ENCODE measurements around the gene F7. TPM values are rescaled to one million over a fixed set of nuclear protein-coding genes. Genes with fewer than 3 reads are reported as not detected.
"Not testable (repeated sequence)": the region's sequence is repeated elsewhere in the genome, so short reads cannot be mapped to it uniquely, and the experiment has no call there.

The F7 gene
- total RNA-seq, 1 experiment from 2014 or later: not detected

DNA sequence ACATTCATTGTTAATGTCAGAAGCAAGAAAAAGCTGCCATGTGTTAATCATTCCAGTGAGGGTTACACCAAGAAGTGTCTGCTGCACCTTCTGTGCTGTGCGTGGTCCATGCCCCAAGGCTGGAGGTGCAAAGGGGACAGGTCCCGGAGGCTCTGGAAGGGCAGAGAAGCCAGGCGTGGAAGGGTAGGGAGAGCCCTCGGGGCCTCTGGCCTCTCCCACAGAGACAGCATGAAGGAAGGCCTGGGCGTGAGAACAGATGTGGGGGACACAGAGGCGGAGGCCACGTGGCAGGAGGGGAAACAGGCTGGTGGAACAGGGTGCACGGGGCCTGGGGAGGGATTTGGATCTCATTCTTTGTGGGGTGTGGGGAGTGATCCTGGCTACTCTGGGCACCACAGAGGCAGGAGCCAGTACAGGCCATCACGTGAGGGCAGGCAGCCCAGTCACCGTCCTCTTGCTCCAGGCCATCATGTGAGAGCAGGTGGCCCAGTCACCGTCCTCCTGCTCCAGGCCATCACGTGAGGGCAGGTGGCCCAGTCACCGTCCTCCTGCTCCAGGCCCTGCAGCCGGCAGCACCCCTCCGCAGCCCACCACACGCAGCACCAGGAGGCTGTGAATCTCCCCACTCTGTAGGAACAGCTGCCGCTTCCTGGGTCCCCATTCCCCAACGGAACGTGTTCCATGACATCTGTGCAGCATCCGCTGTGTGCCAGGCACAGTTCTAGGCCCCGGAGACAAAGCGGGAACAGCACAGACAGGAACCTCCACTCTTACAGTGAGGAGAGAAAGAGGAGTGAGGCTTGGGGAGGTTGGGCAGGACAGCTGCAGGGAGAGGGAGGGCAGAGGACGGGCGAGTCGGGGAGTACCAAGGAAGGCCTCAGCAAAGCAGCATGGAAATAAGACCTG, 10.2 kb upstream of the F7 start:
- DNase-seq (ENCODE audit: low read depth in 1 of 2, low spot score in 2 of 2): no peak
- no peak overlapping the region for H3K27ac ChIP-seq
- peaks cover 7% of the 10 kb centered on the region; the same call in 1 of the 2 replicates for H3K27me3 ChIP-seq (replicated peaks)
- H3K9me3 ChIP-seq (replicated peaks): no peaks in the 10 kb centered on the region
- H3K36me3 ChIP-seq: no peaks in the 10 kb centered on the region
- no peaks in the 10 kb centered on the region for H3K4me1 ChIP-seq (replicated peaks)
- H3K4me3 ChIP-seq: no peak overlapping the region

DNA sequence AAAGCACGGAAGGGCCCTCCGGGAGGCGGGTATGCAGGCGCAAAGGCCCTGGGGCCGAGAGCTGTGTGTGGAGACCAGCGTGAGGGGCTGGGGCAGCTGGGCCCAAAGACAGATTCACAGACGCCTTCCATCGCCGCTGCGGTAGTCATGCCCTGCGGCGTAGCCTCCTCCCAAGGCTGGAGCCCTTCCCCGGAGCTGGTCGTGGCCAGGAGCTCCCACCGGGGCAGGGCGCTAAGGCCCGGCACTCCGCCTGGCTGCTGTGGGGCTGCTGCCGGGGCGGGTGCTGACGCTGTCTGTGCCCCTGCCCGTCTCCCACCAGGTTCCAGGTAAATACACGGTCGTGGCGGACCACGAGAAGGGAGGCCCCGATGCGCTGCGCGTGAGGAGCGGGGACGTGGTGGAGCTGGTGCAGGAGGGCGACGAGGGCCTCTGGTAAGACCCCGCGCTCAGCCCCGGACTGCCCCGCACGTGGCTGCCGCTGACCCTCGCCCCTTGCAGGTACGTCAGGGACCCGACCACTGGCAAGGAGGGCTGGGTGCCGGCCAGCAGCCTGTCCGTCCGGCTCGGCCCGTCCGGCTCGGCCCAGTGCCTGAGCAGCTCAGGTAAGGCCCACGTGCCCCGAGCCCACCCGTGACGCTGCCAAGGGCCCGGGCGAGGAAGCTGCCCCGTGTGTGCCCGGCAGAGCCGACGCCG, 9.4 kb upstream of the F7 start:
- Histone ChIP-seq H3K27ac (no peak overlapping the region), H3K27me3 (replicated peaks) (peaks cover 7% of the 10 kb centered on the region; the same call in 1 of the 2 replicates), H3K4me1 (replicated peaks) (no peaks in the 10 kb centered on the region), H3K4me3 (no peak overlapping the region), H3K9me3 (replicated peaks) (no peaks in the 10 kb centered on the region), H3K36me3 (no peaks in the 10 kb centered on the region)
- DNase-seq (ENCODE audit: low read depth in 1 of 2, low spot score in 2 of 2): no peak

DNA sequence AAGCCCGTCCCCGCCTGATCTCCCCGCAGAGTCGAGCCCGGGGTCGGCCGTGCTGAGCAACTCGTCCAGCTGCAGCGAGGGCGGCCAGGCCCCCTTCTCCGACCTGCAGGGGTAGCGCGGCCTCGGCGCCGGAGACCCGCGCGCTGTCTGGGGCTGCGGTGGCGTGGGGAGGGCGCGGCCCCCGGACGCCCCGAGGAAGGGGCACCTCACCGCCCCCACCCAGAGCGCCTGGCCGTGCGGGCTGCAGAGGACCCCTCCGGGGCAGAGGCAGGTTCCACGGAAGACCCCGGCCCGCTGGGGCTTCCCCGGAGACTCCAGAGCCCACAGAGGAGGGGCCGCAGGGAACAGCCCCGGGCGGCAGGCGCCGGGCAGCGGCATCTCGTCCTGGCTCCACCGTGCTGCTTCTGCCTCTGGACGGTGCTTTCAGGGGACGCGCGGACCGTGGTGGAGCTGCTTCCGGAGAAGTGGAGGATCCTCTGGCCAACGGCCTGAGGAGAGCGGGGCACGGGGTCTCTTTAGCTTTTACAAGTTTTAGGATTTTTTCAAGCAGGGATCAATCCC, 8.8 kb upstream of the F7 start:
- H3K27ac ChIP-seq: no peak overlapping the region
- no peak overlapping the region for H3K4me3 ChIP-seq
- no peaks in the 10 kb centered on the region for H3K4me1 ChIP-seq (replicated peaks)
- peaks cover 7% of the 10 kb centered on the region; the same call in 1 of the 2 replicates for H3K27me3 ChIP-seq (replicated peaks)
- no peaks in the 10 kb centered on the region for H3K9me3 ChIP-seq (replicated peaks)
- no peak for DNase-seq (ENCODE audit: low read depth in 1 of 2, low spot score in 2 of 2)
- no peaks in the 10 kb centered on the region for H3K36me3 ChIP-seq

DNA sequence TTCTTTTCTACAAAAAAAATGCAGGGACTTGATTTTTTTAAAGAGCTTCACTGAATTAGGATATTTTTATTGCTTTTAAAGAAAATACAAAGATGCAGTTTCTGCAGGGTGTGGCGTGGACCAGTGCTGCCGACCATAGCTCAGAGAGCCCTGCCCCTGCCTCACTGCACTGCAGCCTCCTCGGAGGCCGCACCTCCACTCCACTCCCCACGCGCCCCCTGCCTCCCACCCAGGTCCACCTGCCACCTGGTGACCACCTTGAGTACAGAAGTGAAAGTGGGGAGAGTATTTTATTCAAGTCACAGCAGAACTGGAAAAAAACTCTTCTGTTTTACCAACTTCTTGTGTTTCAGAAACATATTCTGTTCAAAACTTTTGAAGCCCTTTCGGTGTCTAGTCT, 7.9 kb upstream of the F7 start:
- Histone ChIP-seq H3K36me3 (no peaks in the 10 kb centered on the region), H3K4me1 (replicated peaks) (no peaks in the 10 kb centered on the region), H3K4me3 (no peak overlapping the region), H3K9me3 (replicated peaks) (no peaks in the 10 kb centered on the region), H3K27ac (no peak overlapping the region), H3K27me3 (replicated peaks) (peaks cover 7% of the 10 kb centered on the region; the same call in 1 of the 2 replicates)
- DNase-seq (ENCODE audit: low read depth in 1 of 2, low spot score in 2 of 2): no peak

DNA sequence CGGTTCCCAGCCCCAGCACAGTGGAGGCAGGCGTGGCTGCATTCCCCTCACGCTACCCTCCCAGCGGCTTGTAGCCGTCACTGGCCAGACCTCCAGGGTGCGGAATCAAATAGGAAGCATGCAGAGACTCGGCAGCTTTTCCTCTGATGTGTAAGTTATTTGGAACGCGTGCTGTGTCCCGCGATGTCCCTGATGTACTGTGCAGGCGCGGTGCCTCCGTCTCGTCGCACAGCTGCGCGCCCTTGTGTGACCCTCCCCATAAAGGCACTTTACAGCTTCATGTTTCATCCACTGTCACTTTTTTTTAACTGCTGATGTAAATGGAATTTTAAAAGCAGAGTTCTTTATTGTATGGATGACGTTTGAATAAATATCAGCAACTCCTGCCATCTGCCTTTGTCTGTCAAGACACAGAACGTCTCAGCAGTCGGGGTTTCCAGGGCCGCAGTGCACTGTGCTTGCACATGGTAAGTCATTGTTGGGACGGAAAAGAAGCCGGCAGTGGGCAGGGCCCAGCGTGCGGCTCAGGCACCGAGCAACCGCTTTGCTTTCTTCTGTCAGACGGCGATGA, 7.3 kb upstream of the F7 start:
- Histone ChIP-seq H3K4me3 (no peak overlapping the region), H3K9me3 (replicated peaks) (no peaks in the 10 kb centered on the region), H3K27ac (no peak overlapping the region), H3K36me3 (no peaks in the 10 kb centered on the region), H3K27me3 (replicated peaks) (peaks cover 7% of the 10 kb centered on the region; the same call in 1 of the 2 replicates), H3K4me1 (replicated peaks) (no peaks in the 10 kb centered on the region)
- DNase-seq (ENCODE audit: low read depth in 1 of 2, low spot score in 2 of 2): no peak

DNA sequence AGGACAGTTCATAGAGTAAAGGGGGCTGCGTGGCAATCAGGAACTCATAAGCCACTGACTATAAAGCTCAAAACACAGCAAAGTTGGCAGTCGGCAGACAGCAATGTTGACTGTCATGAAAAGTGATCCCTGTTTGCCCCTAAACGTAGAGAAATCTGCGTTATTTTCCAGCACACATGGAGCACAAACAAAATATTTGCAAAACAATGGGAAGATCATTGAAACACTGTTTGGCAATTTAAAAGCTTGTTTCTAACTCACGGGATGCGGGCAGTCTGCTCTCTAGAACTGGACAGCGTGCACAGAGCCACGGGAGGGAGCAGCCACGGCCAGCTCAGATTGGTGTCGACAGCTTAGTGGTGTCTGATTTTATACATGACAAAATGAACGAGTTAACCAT, 6.4 kb upstream of the F7 start:
- Histone ChIP-seq H3K4me3 (no peak overlapping the region), H3K9me3 (replicated peaks) (no peaks in the 10 kb centered on the region), H3K36me3 (no peaks in the 10 kb centered on the region), H3K27me3 (replicated peaks) (0 out of 2 replicates have a peak, but pooled peaks cover 7% of the 10 kb centered on the region), H3K4me1 (replicated peaks) (no peaks in the 10 kb centered on the region), H3K27ac (no peak overlapping the region)
- no peak for DNase-seq (ENCODE audit: low read depth in 1 of 2, low spot score in 2 of 2)

DNA sequence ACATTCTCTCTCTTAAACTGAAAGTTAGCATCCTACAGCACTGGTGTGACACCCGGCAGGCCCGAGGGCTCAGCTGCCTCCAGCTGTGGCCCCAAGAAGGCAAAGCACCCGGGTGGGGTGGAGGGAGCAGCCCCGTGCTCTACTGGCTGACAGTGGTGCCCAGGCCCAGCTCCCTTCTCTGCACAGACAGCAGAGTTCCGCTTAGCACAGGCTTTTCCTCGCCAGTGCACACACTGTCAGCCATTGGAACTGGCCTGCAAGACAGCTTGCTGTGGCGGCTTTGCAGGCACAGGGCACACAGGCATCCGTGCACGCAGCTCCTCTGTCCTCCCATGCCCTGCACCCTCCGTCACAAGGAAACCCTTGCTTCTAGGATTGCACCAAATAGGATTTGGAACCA, 3.3 kb upstream of the F7 start:
- not testable (repeated sequence) for H3K4me3 ChIP-seq; H3K9me3 ChIP-seq (replicated peaks); H3K36me3 ChIP-seq; H3K27me3 ChIP-seq (replicated peaks); DNase-seq (ENCODE audit: low read depth in 1 of 2, low spot score in 2 of 2); H3K4me1 ChIP-seq (replicated peaks); H3K27ac ChIP-seq

DNA sequence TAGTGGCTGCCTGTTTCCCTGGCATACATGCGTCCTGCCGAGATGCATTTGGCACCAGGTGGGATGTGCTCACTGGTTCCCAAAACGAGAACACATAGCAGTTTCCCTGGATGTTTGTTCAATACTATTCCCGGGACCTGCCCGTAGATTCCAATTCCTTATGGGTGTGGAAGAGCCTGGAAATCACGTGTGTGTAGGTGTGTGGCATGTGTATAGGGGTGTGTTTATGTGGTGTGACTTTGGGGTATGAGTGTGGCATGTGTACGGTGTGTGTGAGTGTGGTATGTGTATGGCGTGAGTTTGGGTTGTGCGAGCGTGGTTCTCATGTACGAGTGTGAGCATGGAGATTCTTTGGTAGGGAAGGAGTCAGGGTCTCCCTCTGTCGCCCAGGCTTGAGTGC, 2.9 kb upstream of the F7 start:
- H3K4me3 ChIP-seq: no peak overlapping the region
- H3K27me3 ChIP-seq (replicated peaks): 0 out of 2 replicates have a peak, but pooled peaks cover 7% of the 10 kb centered on the region
- H3K4me1 ChIP-seq (replicated peaks): no peaks in the 10 kb centered on the region
- H3K9me3 ChIP-seq (replicated peaks): no peaks in the 10 kb centered on the region
- no peak overlapping the region for H3K27ac ChIP-seq
- no peaks in the 10 kb centered on the region for H3K36me3 ChIP-seq
- DNase-seq (ENCODE audit: low read depth in 1 of 2, low spot score in 2 of 2): no peak

DNA sequence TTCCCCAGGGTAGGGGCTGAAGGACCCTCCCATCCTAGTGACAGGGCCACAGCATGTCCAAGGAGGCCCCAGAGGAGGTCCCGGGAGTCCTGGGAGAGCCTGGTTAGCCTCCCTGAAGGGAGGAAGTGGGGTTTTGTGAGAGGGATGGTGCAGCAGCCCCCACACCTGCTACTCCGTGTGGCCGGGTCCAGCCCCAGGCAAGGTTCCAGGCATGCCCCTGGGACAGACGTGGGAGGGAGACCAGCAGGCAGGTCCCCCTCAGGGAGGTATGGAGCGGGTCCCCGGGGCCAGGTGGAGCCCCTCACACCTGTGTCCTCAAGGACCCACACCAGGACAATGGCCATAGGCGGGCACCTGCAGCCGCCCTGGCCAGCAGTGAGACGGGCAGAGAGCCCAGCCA, 1.9 kb upstream of the F7 start:
- H3K36me3 ChIP-seq: no peaks in the 10 kb centered on the region
- no peaks in the 10 kb centered on the region for H3K4me1 ChIP-seq (replicated peaks)

DNA sequence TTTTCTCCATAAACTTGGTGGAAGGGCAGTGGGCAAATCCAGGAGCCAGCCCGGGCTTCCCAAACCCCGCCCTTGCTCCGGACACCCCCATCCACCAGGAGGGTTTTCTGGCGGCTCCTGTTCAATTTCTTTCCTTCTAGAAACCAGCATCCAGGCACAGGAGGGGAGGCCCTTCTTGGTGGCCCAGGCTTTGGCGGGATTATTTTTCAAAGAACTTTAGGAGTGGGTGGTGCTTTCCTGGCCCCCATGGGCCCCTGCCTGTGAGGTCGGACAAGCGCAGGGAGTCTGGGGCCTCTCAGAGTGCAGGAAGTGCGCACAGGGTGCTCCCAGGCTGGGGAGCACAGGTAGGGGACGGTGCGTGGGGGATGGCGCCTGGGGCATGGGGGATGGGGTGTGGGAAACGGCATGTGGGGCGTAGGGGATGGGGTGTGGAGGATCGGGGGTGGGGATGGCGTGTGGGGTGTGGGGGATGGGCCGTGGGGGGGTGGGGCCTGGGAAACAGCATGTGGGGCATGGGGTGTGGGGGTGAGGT, 396 bp downstream of the F7 start:
- peaks cover 6% of the 10 kb centered on the region; the same call in 1 of the 2 replicates for H3K9me3 ChIP-seq (replicated peaks)
- no peaks in the 10 kb centered on the region for H3K4me1 ChIP-seq (replicated peaks)
- H3K27me3 ChIP-seq (replicated peaks): no peaks in the 10 kb centered on the region
- no peak overlapping the region for H3K27ac ChIP-seq
- DNase-seq (ENCODE audit: low read depth in 1 of 2, low spot score in 2 of 2): no peak
- no peak overlapping the region for H3K4me3 ChIP-seq
- no peaks in the 10 kb centered on the region for H3K36me3 ChIP-seq

More for the DNA sequence above, 1.9 kb upstream of the F7 start:
- 0 out of 2 replicates have a peak, but pooled peaks cover 7% of the 10 kb centered on the region for H3K27me3 ChIP-seq (replicated peaks)
- no peaks in the 10 kb centered on the region for H3K9me3 ChIP-seq (replicated peaks)
- no peak overlapping the region for H3K4me3 ChIP-seq
- H3K27ac ChIP-seq: no peak overlapping the region
- DNase-seq (ENCODE audit: low read depth in 1 of 2, low spot score in 2 of 2): no peak

DNA sequence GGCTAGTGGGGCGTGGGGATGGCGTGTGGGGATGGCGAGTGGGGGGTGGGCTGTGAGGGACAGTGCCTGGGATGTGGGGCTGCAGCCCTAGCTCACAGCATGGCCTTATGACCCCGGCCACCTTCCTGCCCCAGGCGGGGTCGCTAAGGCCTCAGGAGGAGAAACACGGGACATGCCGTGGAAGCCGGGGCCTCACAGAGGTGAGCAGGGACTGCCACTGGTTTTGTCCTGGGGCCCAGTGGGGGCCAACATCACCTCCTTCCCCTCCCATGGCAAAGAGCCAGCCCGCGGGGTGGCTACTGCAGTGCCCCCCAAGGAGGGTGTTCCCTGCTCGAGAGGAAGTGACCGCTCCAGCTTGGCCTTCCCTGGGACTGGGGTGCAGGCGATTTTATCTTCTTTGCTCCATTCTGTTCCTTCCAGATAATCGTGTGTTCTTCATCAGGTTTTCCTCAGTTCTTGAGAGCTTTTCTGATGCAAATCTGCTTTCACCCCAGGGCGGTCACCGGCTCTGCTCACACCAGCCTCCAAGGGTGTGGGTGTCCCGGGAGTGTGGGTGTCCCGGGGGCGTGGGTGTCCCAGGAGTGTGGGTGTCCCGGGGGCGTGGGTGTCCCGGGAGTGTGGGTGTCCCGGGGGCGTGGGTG, 1.2 kb downstream of the F7 start:
- Histone ChIP-seq H3K27me3 (replicated peaks) (no peaks in the 10 kb centered on the region), H3K36me3 (no peaks in the 10 kb centered on the region), H3K4me3 (no peak overlapping the region), H3K27ac (no peak overlapping the region), H3K9me3 (replicated peaks) (peaks cover 6% of the 10 kb centered on the region; the same call in 1 of the 2 replicates), H3K4me1 (replicated peaks) (no peaks in the 10 kb centered on the region)
- no peak for DNase-seq (ENCODE audit: low read depth in 1 of 2, low spot score in 2 of 2)

DNA sequence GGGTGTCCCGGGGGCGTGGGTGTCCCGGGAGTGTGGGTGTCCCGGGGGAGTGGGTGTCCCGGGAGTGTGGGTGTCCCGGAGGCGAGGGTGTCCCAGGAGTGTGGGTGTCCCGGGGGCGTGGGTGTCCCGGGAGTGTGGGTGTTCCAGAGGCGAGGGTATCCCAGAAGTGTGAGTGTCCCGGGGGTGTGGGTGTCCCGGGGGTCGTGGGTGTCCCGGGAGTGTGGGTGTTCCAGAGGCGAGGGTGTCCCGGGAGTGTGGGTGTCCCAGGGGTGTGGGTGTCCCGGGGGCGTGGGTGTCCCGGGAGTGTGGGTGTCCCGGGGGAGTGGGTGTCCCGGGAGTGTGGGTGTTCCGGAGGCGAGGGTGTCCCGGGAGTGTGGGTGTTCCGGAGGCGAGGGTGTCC, 2.9 kb downstream of the F7 start:
- DNase-seq (ENCODE audit: low read depth in 1 of 2, low spot score in 2 of 2); H3K9me3 ChIP-seq (replicated peaks); H3K36me3 ChIP-seq; H3K4me1 ChIP-seq (replicated peaks); H3K27ac ChIP-seq; H3K27me3 ChIP-seq (replicated peaks); H3K4me3 ChIP-seq: not testable (repeated sequence)
